GM10248 (cell line): ENCODE data around the gene ADGRG3.
"Not testable (repeated sequence)": the region's sequence is repeated elsewhere in the genome, so short reads cannot be mapped to it uniquely, and the experiment has no call there.

Experiments used
- CTCF ChIA-PET: fragments of 300-600 bp; sonication (Branson Sonifier 250); formaldehyde crosslinking; extraction: SDS; loops from one replicate; lab custom pipeline; 2021; ENCODE audit warnings: antibody characterized with exemption; lab: Yijun Ruan, JAX
- POLR2A ChIA-PET: fragments of 350-650 bp; sonication (Branson Sonifier 250); formaldehyde crosslinking; extraction: SDS; loops from one replicate; lab custom pipeline; 2020; ENCODE audit warnings: antibody characterized with exemption; lab: Yijun Ruan, JAX
- DNase-seq: peaks from one replicate; pipeline ENCODE4 v3.0.0; 2012; ENCODE audit errors: extremely low spot score
- CTCF ChIP-seq: IDR thresholded peaks from 2 replicates; pipeline ENCODE4 v1.5.1; 2012; ENCODE audit warnings: mild to moderate bottlenecking, low read depth; ENCODE audit errors: extremely low read depth, missing control alignments, control extremely low read depth

Gene ADGRG3

GRCh38 chr16:57670196-57670595 lies 2.1 kb downstream of the ADGRG3 start:
- POLR2A ChIA-PET, result no interaction called here
- no peak for TF ChIP-seq CTCF
- DNase-seq, result no peak
- CTCF ChIA-PET, result interaction anchor here (1.2 to 1.8 kb wide), 2 partner anchors 9 to 11 kb away, joined by 3 to 6 read pairs; no protein-coding TSS in a partner anchor

- CTCF ChIA-PET, result interaction anchor here (1.2 to 1.8 kb wide), 5 partner anchors 10 to 96 kb away, joined by 3 to 6 read pairs (median 4); no protein-coding TSS in a partner anchor
- POLR2A ChIA-PET, DNase-seq: not testable (repeated sequence)
Measured at GRCh38 chr16:57671451-57671850, 3.3 kb downstream of the ADGRG3 start.

GRCh38 chr16:57672416-57672815 lies 4.3 kb downstream of the ADGRG3 start:
- CTCF ChIA-PET, result interaction anchor here (0.7 to 1.8 kb wide), 6 partner anchors 9 to 97 kb away, joined by 3 to 4 read pairs (median 4); no protein-coding TSS in a partner anchor

GRCh38 chr16:57672824-57673223 lies 4.7 kb downstream of the ADGRG3 start:
- no peak for DNase-seq
- no peak for TF ChIP-seq CTCF
- POLR2A ChIA-PET, result no interaction called here
- CTCF ChIA-PET, result interaction anchor here (0.7 to 1.8 kb wide), 6 partner anchors 9 to 98 kb away, joined by 3 to 4 read pairs (median 4); no protein-coding TSS in a partner anchor

More at GRCh38 chr16:57672416-57672815, 4.3 kb downstream of the ADGRG3 start:
- TF ChIP-seq CTCF, result no peak
- no peak for DNase-seq
- POLR2A ChIA-PET, result no interaction called here

GRCh38 chr16:57675741-57676551 lies 7.8 kb downstream of the ADGRG3 start:
- DNase-seq, result no peak
- no peak for TF ChIP-seq CTCF
- ChIA-PET POLR2A (no interaction called here), CTCF (interaction anchor here (1.2 to 2.6 kb wide), 3 partner anchors 28 to 85 kb away, joined by 3 to 8 read pairs (median 6); no protein-coding TSS in a partner anchor)

GRCh38 chr16:57676553-57677085 lies 8.5 kb downstream of the ADGRG3 start:
- DNase-seq, result no peak
- POLR2A ChIA-PET, result no interaction called here
- TF ChIP-seq CTCF, result no peak
- CTCF ChIA-PET, result interaction anchor here (1.2 to 2.6 kb wide), 2 partner anchors 35 to 86 kb away, joined by 3 to 8 read pairs; no protein-coding TSS in a partner anchor
